Activated CD4-positive, alpha-beta T cell treated with anti-CD3 and anti-CD28 coated beads, Interleukin-10, Interleukin-2, amounts not matched to agents 100 ng/mL and 50 ng/mL, durations not matched to agents 16 hours and 8 hours (primary cell): Measurements from ENCODE around the gene NOL12.
A peak's percentile ranks its signal among the peaks of the same experiment; 100 is the strongest.

ENCODE experiments used
- DNase-seq: peaks from one replicate; pipeline ENCODE4 v3.0.0-alpha.2; 2020

Gene NOL12

GRCh38 chr22:37659897-37660708 is 26.0 kb upstream of the NOL12 start:
- no peak for DNase-seq

- DNase-seq: no peak
These were observed 25.5 kb upstream of the NOL12 start for GRCh38 chr22:37660709-37661045.

GRCh38 chr22:37661160-37661924 is 24.8 kb upstream of the NOL12 start:
- no peak for DNase-seq

- no peak for DNase-seq
These were observed 24.1 kb upstream of the NOL12 start for GRCh38 chr22:37662039-37662438.

- DNase-seq: no peak
These were observed 22.5 kb upstream of the NOL12 start for GRCh38 chr22:37663521-37664140.

- no peak for DNase-seq
These were observed 21.7 kb upstream of the NOL12 start for GRCh38 chr22:37664249-37665101.

GRCh38 chr22:37665487-37665886 is 20.7 kb upstream of the NOL12 start:
- no peak for DNase-seq

- DNase-seq: no peak
These were observed 16.6 kb upstream of the NOL12 start for GRCh38 chr22:37669586-37669985.

- no peak for DNase-seq
These were observed 13.8 kb upstream of the NOL12 start for GRCh38 chr22:37672206-37672919.

GRCh38 chr22:37672920-37673455 is 13.2 kb upstream of the NOL12 start:
- DNase-seq: no peak

- DNase-seq: no peak
These were observed 11.9 kb upstream of the NOL12 start for GRCh38 chr22:37674248-37674647.

- peak; percentile 93 for DNase-seq
These were observed 10.9 kb upstream of the NOL12 start, which contains the start of gene LGALS1 for GRCh38 chr22:37674951-37675929. TSS of gene LGALS1 (plus strand) at chr22:37675636. CDS start at chr22:37675703, 67 bp downstream.

GRCh38 chr22:37675930-37676735 is 10.0 kb upstream of the NOL12 start:
- peak; percentile 41 for DNase-seq

GRCh38 chr22:37676736-37677492 is 9.2 kb upstream of the NOL12 start:
- peak; percentile 97 for DNase-seq

- DNase-seq: no peak
These were observed 8.6 kb upstream of the NOL12 start for GRCh38 chr22:37677493-37677974.

GRCh38 chr22:37678372-37678771 is 7.8 kb upstream of the NOL12 start:
- DNase-seq: no peak

- DNase-seq: no peak
These were observed 6.5 kb upstream of the NOL12 start for GRCh38 chr22:37679670-37680069.

GRCh38 chr22:37680191-37680851 is 5.8 kb upstream of the NOL12 start:
- DNase-seq: no peak
